Tibial nerve (tissue), 4 donors: ENCODE results near the gene RAB10. TPM values are rescaled to one million over a fixed set of nuclear protein-coding genes. Genes with fewer than 3 reads are reported as not detected.

Experiments used
- DNase-seq, 2 donors: peaks; one replicate each; pipeline ENCODE4 v3.0.0-alpha.2; 2019; ENCODE audit warnings: low spot score in 2 of 2
- H3K27ac ChIP-seq, 4 donors: fragments of 200-600 bp; sonication (generic) in 3 of 4; one replicate each; pipeline ENCODE4 v1.5.1; 2017 to 2019; ENCODE audit warnings: mild to moderate bottlenecking in 1 of 4
- H3K27me3 ChIP-seq, 2 donors: fragments of 200-600 bp; sonication (generic) in 1 of 2; one replicate each; pipeline versions ENCODE4 v1.5.1 to v1.6.0; 2017 to 2019
- H3K36me3 ChIP-seq, 3 donors: fragments of 200-600 bp; sonication (generic); one replicate each; pipeline ENCODE4 v1.5.1; 2018 to 2019
- H3K4me1 ChIP-seq, 4 donors: fragments of 200-600 bp; sonication (generic) in 3 of 4; one replicate each; pipeline ENCODE4 v1.5.1; 2017 to 2019
- H3K4me3 ChIP-seq, 4 donors: fragments of 200-600 bp; sonication (generic) in 3 of 4; one replicate each; pipeline ENCODE4 v1.5.1; 2017 to 2019; ENCODE audit warnings: mild to moderate bottlenecking in 1 of 4, moderate library complexity in 1 of 4
- H3K9me3 ChIP-seq, 4 donors: fragments of 200-600 bp; sonication (generic) in 3 of 4; one replicate each; pipeline ENCODE4 v1.5.1; 2017 to 2019
- CTCF ChIP-seq, 5 experiments: fragments of 200-600 bp in 3 of 5; fragments of 450-650 bp in 2 of 5; sonication (generic) in 3 of 5; IDR thresholded peaks; one replicate each; pipeline ENCODE4 v1.5.1; 2016 to 2019; ENCODE audit warnings: antibody characterized with exemption in 5 of 5, mild to moderate bottlenecking in 3 of 5, moderate library complexity in 2 of 5
- EP300 ChIP-seq, 2 donors: sonication (generic); formaldehyde crosslinking; IDR thresholded peaks; one replicate each; pipeline ENCODE4 v1.6.1; 2017; ENCODE audit warnings: antibody characterized with exemption in 2 of 2, mild to moderate bottlenecking in 1 of 2
- POLR2A ChIP-seq, 2 donors: fragments of 450-650 bp; IDR thresholded peaks; one replicate each; pipeline ENCODE4 v1.6.1; 2017; ENCODE audit warnings: antibody characterized with exemption in 2 of 2, mild to moderate bottlenecking in 2 of 2, moderate library complexity in 2 of 2
- WGBS, 2 donors: methylation state at CpG; one replicate each; pipeline ENCODE4 v1.1.5; 2018; 5-methylcytosine and 5-hydroxymethylcytosine counted together
- total RNA-seq, 4 donors: library from RNA; depleted of rRNA; stranded (reverse); fragments of >200 nt; gene quantifications; one replicate each; pipeline ENCODE4 v1.1.0, GENCODE V29; 2016

The RAB10 gene
- total RNA-seq, 4 donors from 2014 or later: 133 to 196 (median 155) TPM

GRCh38 chr2:26035090-26035743 lies 1.3 kb downstream of the RAB10 start:
- Histone ChIP-seq H3K27ac (peak overlapping the region; percentile 88 to 98 (median 96)), H3K27me3 (no peaks in the 10 kb centered on the region), H3K36me3 (peaks cover 0 to 10% (median 0%) of the 10 kb centered on the region in 3 donors), H3K4me3 (peak overlapping the region; percentile 71 to 97 (median 80)), H3K9me3 (no peaks in the 10 kb centered on the region), H3K4me1 (peaks cover 0 to 50% (median 17%) of the 10 kb centered on the region in 4 donors)
- WGBS, 2 donors: 1 to 3% methylated on average over 12 of the region's 12 CpGs
- DNase-seq: no peak
- TF ChIP-seq EP300 (IDR thresholded peaks at IDR 0.05): no peak
- TF ChIP-seq POLR2A (IDR thresholded peaks at IDR 0.05): no peak
- TF ChIP-seq CTCF (IDR thresholded peaks at IDR 0.05): no peak

- peaks cover 0 to 10% (median 0%) of the 10 kb centered on the region in 3 donors for H3K36me3 ChIP-seq
- 76 to 77% methylated on average over 9 of the region's 9 CpGs for WGBS, 2 donors
- H3K4me3 ChIP-seq: no peak overlapping the region
- H3K27me3 ChIP-seq: no peaks in the 10 kb centered on the region
- TF ChIP-seq EP300 (IDR thresholded peaks at IDR 0.05) (no peak), POLR2A (IDR thresholded peaks at IDR 0.05) (no peak), CTCF (IDR thresholded peaks at IDR 0.05) (no peak)
- no peaks in the 10 kb centered on the region for H3K9me3 ChIP-seq
- H3K4me1 ChIP-seq: peaks cover 0 to 79% (median 25%) of the 10 kb centered on the region in 4 donors
- no peak overlapping the region for H3K27ac ChIP-seq
- no peak for DNase-seq
Observed at GRCh38 chr2:26039603-26040323, 5.9 kb downstream of the RAB10 start.

- TF ChIP-seq EP300 (IDR thresholded peaks at IDR 0.05) (no peak), CTCF (IDR thresholded peaks at IDR 0.05) (no peak), POLR2A (IDR thresholded peaks at IDR 0.05) (no peak)
- Histone ChIP-seq H3K9me3 (no peaks in the 10 kb centered on the region), H3K4me3 (no peak overlapping the region), H3K4me1 (peaks cover 0 to 60% (median 16%) of the 10 kb centered on the region in 4 donors), H3K27me3 (no peaks in the 10 kb centered on the region), H3K27ac (no peak overlapping the region), H3K36me3 (no peaks in the 10 kb centered on the region)
- DNase-seq: no peak
- 86 to 89% methylated on average over 5 of the region's 5 CpGs for WGBS, 2 donors
Observed at GRCh38 chr2:26043109-26043508, 9.2 kb downstream of the RAB10 start.

GRCh38 chr2:26043862-26044696 lies 10.2 kb downstream of the RAB10 start:
- Histone ChIP-seq H3K9me3 (no peaks in the 10 kb centered on the region), H3K27ac (peak overlapping the region in 1 of 4 donors; percentile 42), H3K4me3 (no peak overlapping the region), H3K36me3 (no peaks in the 10 kb centered on the region), H3K27me3 (no peaks in the 10 kb centered on the region), H3K4me1 (peaks cover 0 to 62% (median 16%) of the 10 kb centered on the region in 4 donors)
- 51 to 54% methylated on average over 8 of the region's 8 CpGs for WGBS, 2 donors
- TF ChIP-seq POLR2A (IDR thresholded peaks at IDR 0.05) (no peak), EP300 (IDR thresholded peaks at IDR 0.05) (no peak), CTCF (IDR thresholded peaks at IDR 0.05) (no peak)
- DNase-seq: peak in 1 of 2 donors; percentile 20
